HG03378 (cell line): ENCODE data around the gene SPAG7.

Experiments
- ATAC-seq: cut with Tn5 transposase; IDR thresholded peaks from one replicate; pipeline ENCODE4 v1.9.1; 2021; ENCODE audit warnings: mild to moderate bottlenecking, moderate library complexity; ENCODE audit not compliant: unreplicated experiment

SPAG7 gene

GRCh38 chr17:4967539-4968485 lies at the start of gene SPAG7:
TSS of gene SPAG7 (minus strand) at chr17:4967817. CDS start at chr17:4967804, 13 bp downstream.
- ATAC-seq: peak; percentile 54

- no peak for ATAC-seq
Observed at GRCh38 chr17:5014357-5014756, 46.7 kb upstream of the SPAG7 start.

- ATAC-seq: no peak
Observed at GRCh38 chr17:5011928-5012327, 44.3 kb upstream of the SPAG7 start.

GRCh38 chr17:5003214-5003867 lies 35.7 kb upstream of the SPAG7 start:
- ATAC-seq: no peak

GRCh38 chr17:5002121-5002788 lies 34.6 kb upstream of the SPAG7 start:
- ATAC-seq: no peak

GRCh38 chr17:5000237-5000639 lies 32.6 kb upstream of the SPAG7 start:
- no peak for ATAC-seq

GRCh38 chr17:4999430-5000093 lies 31.9 kb upstream of the SPAG7 start:
- no peak for ATAC-seq

- no peak for ATAC-seq
Observed at GRCh38 chr17:4998732-4999429, 31.3 kb upstream of the SPAG7 start.

GRCh38 chr17:4998027-4998731 lies 30.6 kb upstream of the SPAG7 start:
- no peak for ATAC-seq

GRCh38 chr17:4997302-4998026 lies 29.8 kb upstream of the SPAG7 start, which contains the start of the genes INCA1 and KIF1C:
TSS of gene INCA1 (minus strand) at chr17:4997522. CDS start at chr17:4994437, 3,085 bp downstream.
TSS of gene KIF1C (plus strand) at chr17:4997950. CDS start at chr17:5000247, 2,297 bp downstream.
- ATAC-seq: peak; percentile 71

- no peak for ATAC-seq
Observed at GRCh38 chr17:4994081-4994595, 26.5 kb upstream of the SPAG7 start.

GRCh38 chr17:4987767-4988567 lies 20.4 kb upstream of the SPAG7 start:
- ATAC-seq: no peak

GRCh38 chr17:4986951-4987766 lies 19.5 kb upstream of the SPAG7 start, which contains the start of gene CAMTA2:
TSS of gene CAMTA2 (minus strand) at chr17:4987675. CDS start at chr17:4986222, 1,453 bp downstream.
- peak; percentile 52 for ATAC-seq

GRCh38 chr17:4986403-4986802 lies 18.8 kb upstream of the SPAG7 start:
- ATAC-seq: no peak

- no peak for ATAC-seq
Observed at GRCh38 chr17:4982305-4982704, 14.7 kb upstream of the SPAG7 start.

- no peak for ATAC-seq
Observed at GRCh38 chr17:4980644-4981216, 13.1 kb upstream of the SPAG7 start.
